HepG2 (cell line): ENCODE measurements around the gene SHFL. TPM values are rescaled to one million over a fixed set of nuclear protein-coding genes. Genes with fewer than 3 reads are reported as not detected.

Experiments
- AGO2 ChIP-seq: fragments of 200-400 bp; formaldehyde crosslinking; optimal IDR thresholded peaks from 2 replicates; pipeline ENCODE3; 2017; ENCODE audit warnings: mild to moderate bottlenecking, low read depth, low read length, moderate library complexity
- CBFB ChIP-seq: sonication (generic); formaldehyde crosslinking; IDR thresholded peaks from 2 replicates; pipeline ENCODE4 v1.4.0; 2020; ENCODE audit warnings: missing genetic modification reagents
- CBX5 ChIP-seq: sonication (generic); formaldehyde crosslinking; IDR thresholded peaks from 2 replicates; pipeline ENCODE4 v1.4.0; 2020; ENCODE audit warnings: missing genetic modification reagents, borderline replicate concordance
- EHMT2 ChIP-seq: fragments of 200-600 bp; sonication (generic); IDR thresholded peaks from 2 replicates; pipeline ENCODE4 v1.7.0; 2017; ENCODE audit warnings: antibody characterized with exemption, low read depth, low read length, borderline replicate concordance
- ERF ChIP-seq: IDR thresholded peaks from 2 replicates; pipeline ENCODE4 v1.6.1; 2018; ENCODE audit warnings: missing biosample characterization, missing genetic modification reagents
- ISL2 ChIP-seq: sonication (generic); formaldehyde crosslinking; IDR thresholded peaks from 2 replicates; pipeline ENCODE4 v1.5.0; 2020; ENCODE audit warnings: missing genetic modification reagents
- MIER3 ChIP-seq: IDR thresholded peaks from 2 replicates; pipeline ENCODE4 v1.6.1; 2016; ENCODE audit warnings: missing compliant biosample characterization, borderline replicate concordance
- MYNN ChIP-seq: sonication (generic); formaldehyde crosslinking; IDR thresholded peaks from 2 replicates; pipeline ENCODE4 v1.4.0; 2020; ENCODE audit warnings: mild to moderate bottlenecking, low read depth, missing genetic modification reagents
- NCOA1 ChIP-seq: sonication (generic); formaldehyde crosslinking; IDR thresholded peaks from 2 replicates; pipeline ENCODE4 v1.9.0; 2021; ENCODE audit warnings: missing genetic modification reagents
- NR2F6 ChIP-seq, 2 experiments: IDR thresholded peaks; 2 replicates each; pipeline ENCODE4 v1.6.1; 2016; ENCODE audit warnings: antibody characterized with exemption in 1 of 2, mild to moderate bottlenecking in 1 of 2
- RNF219 ChIP-seq: sonication (generic); formaldehyde crosslinking; IDR thresholded peaks from 2 replicates; pipeline ENCODE4 v1.5.0; 2020; ENCODE audit warnings: mild to moderate bottlenecking, missing genetic modification reagents
- SMAD1 ChIP-seq: sonication (generic); formaldehyde crosslinking; IDR thresholded peaks from 2 replicates; pipeline ENCODE4 v1.4.0; 2020; ENCODE audit warnings: missing genetic modification reagents, low read depth, mild to moderate bottlenecking, borderline replicate concordance
- SP5 ChIP-seq: IDR thresholded peaks from 2 replicates; pipeline ENCODE4 v1.6.1; 2016; ENCODE audit warnings: low read depth, borderline replicate concordance
- ZBTB1 ChIP-seq: sonication (generic); formaldehyde crosslinking; IDR thresholded peaks from 2 replicates; pipeline ENCODE4 v1.4.0; 2020; ENCODE audit warnings: missing genetic modification reagents, borderline replicate concordance
- ZBTB33 ChIP-seq: sonication (generic); formaldehyde crosslinking; IDR thresholded peaks from 2 replicates; pipeline ENCODE4 v1.4.0; 2020; ENCODE audit warnings: missing genetic modification reagents
- ZFP41 ChIP-seq: sonication (generic); formaldehyde crosslinking; IDR thresholded peaks from 2 replicates; pipeline ENCODE4 v1.4.0; 2020; ENCODE audit warnings: mild to moderate bottlenecking, missing genetic modification reagents, borderline replicate concordance
- ZNF749 ChIP-seq: sonication (generic); formaldehyde crosslinking; IDR thresholded peaks from 2 replicates; pipeline ENCODE4 v1.8.0; 2022; ENCODE audit warnings: mild to moderate bottlenecking, missing genetic modification reagents, moderate library complexity, borderline replicate concordance
- ZUFSP ChIP-seq: sonication (generic); formaldehyde crosslinking; IDR thresholded peaks from 2 replicates; pipeline ENCODE4 v1.9.0; 2021; ENCODE audit warnings: missing genetic modification reagents, mild to moderate bottlenecking, borderline replicate concordance
- polyA plus RNA-seq, 8 experiments: library from polyadenylated mRNA; depleted of rRNA in 3 of 8; stranded (reverse) in 7 of 8; unstranded in 1 of 8; fragments of >200 nt; fragmentation: Illumina TruSeq in 4 of 8; extraction: Trizol in 4 of 8; gene quantifications; 2 replicates each; pipeline versions ENCODE4 v1.2.1 to v1.2.3, GENCODE V29; 2011 to 2016; ENCODE audit warnings: low read depth in 4 of 8, missing spikeins in 1 of 8, mixed read lengths in 1 of 8; ENCODE audit not compliant: insufficient read depth in 1 of 8
- total RNA-seq, 5 experiments: library from RNA; depleted of rRNA; stranded (reverse); fragments of >200 nt; fragmentation: Illumina TruSeq; extraction: Trizol; gene quantifications; 2 replicates each; pipeline ENCODE4 v1.2.3, GENCODE V29; 2016; ENCODE audit warnings: low read depth in 1 of 5
- TF ChIP-seq, protein P1 (sequence below): sonication (generic); formaldehyde crosslinking; IDR thresholded peaks from 2 replicates; pipeline ENCODE4 v1.5.1; 2020; ENCODE audit warnings: missing genetic modification reagents, mild to moderate bottlenecking, borderline replicate concordance
- TF ChIP-seq, protein P2 (sequence below): sonication (generic); formaldehyde crosslinking; IDR thresholded peaks from 2 replicates; pipeline ENCODE4 v1.5.1; 2020; ENCODE audit warnings: mild to moderate bottlenecking, missing genetic modification reagents, borderline replicate concordance

Gene SHFL
- total and polyA plus RNA-seq, 2 of the 13 experiments (the other 11 are each of a cell fraction or from before 2014, with no cell fraction given) = 12.3 to 36.4 TPM

GRCh38 chr19:10112895-10113591, 26.9 kb downstream of the SHFL start (continued):
- TF ChIP-seq, protein P1, sequence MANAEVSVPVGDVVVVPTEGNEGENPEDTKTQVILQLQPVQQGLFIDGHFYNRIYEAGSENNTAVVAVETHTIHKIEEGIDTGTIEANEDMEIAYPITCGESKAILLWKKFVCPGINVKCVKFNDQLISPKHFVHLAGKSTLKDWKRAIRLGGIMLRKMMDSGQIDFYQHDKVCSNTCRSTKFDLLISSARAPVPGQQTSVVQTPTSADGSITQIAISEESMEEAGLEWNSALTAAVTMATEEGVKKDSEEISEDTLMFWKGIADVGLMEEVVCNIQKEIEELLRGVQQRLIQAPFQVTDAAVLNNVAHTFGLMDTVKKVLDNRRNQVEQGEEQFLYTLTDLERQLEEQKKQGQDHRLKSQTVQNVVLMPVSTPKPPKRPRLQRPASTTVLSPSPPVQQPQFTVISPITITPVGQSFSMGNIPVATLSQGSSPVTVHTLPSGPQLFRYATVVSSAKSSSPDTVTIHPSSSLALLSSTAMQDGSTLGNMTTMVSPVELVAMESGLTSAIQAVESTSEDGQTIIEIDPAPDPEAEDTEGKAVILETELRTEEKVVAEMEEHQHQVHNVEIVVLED = no peak
- TF ChIP-seq ZBTB33 (CRISPR knock-in tag) (peak; percentile 77; the same call in 1 of the 2 replicates), SMAD1 (CRISPR knock-in tag) (0 out of 2 replicates have a peak, but pooled peaks have one; percentile 35), ISL2 (CRISPR knock-in tag) (peak; percentile 18; the same call in 1 of the 2 replicates), MYNN (CRISPR knock-in tag) (no peak), RNF219 (CRISPR knock-in tag) (no peak), CBX5 (0 out of 2 replicates have a peak, but pooled peaks have one; percentile 24), CBFB (no peak), ZFP41 (no peak), AGO2 (peak; percentile 95), ZBTB1 (no peak), ERF (CRISPR knock-in tag) (no peak), NR2F6 (IDR thresholded peaks at IDR 0.05) (peak; percentile 28; the same call in 1 of the 2 replicates), NR2F6 (CRISPR knock-in tag; IDR thresholded peaks at IDR 0.05) (peak; percentile 28; the same call in 1 of the 2 replicates), MIER3 (CRISPR knock-in tag) (no peak), SP5 (no peak), EHMT2 (no peak), ZUFSP (CRISPR knock-in tag) (no peak), ZNF749 (CRISPR knock-in tag) (0 out of 2 replicates have a peak, but pooled peaks have one; percentile 23), NCOA1 (no peak)
- TF ChIP-seq, protein P2, sequence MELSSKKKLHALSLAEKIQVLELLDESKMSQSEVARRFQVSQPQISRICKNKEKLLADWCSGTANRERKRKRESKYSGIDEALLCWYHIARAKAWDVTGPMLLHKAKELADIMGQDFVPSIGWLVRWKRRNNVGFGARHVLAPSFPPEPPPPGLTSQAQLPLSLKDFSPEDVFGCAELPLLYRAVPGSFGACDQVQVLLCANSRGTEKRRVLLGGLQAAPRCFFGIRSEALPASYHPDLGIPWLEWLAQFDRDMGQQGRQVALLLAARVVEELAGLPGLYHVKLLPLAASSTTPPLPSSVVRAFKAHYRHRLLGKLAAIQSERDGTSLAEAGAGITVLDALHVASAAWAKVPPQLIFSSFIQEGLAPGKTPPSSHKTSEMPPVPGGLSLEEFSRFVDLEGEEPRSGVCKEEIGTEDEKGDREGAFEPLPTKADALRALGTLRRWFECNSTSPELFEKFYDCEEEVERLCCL (CRISPR knock-in tag) = no peak
